Fibroblast of pulmonary artery (primary cell): ENCODE measurements around the gene PLXNA4.
"Not testable (repeated sequence)": the region's sequence is repeated elsewhere in the genome, so short reads cannot be mapped to it uniquely, and the experiment has no call there.

Source experiments
- DNase-seq: peaks from one replicate; pipeline ENCODE4 v3.0.0-alpha.2; 2010; ENCODE audit warnings: low read depth
- H3K4me3 ChIP-seq: replicated peaks from 2 replicates; pipeline ENCODE4 v1.5.1; 2011; ENCODE audit warnings: low read depth, mild to moderate bottlenecking, control low read depth, low read length, moderate library complexity
- CTCF ChIP-seq: IDR thresholded peaks from 2 replicates; pipeline ENCODE4 v1.5.1; 2011; ENCODE audit warnings: mild to moderate bottlenecking, control low read depth, low read length, inconsistent platforms; ENCODE audit errors: missing control alignments

Gene PLXNA4

GRCh38 chr7:132181371-132181770 lies 394.9 kb downstream of the PLXNA4 start:
- no peak for DNase-seq
- no peak for TF ChIP-seq CTCF
- H3K4me3 ChIP-seq = no peak overlapping the region

- no peak overlapping the region for H3K4me3 ChIP-seq
- TF ChIP-seq CTCF = no peak
- no peak for DNase-seq
These were observed 395.8 kb downstream of the PLXNA4 start for GRCh38 chr7:132180481-132180880.

DNA sequence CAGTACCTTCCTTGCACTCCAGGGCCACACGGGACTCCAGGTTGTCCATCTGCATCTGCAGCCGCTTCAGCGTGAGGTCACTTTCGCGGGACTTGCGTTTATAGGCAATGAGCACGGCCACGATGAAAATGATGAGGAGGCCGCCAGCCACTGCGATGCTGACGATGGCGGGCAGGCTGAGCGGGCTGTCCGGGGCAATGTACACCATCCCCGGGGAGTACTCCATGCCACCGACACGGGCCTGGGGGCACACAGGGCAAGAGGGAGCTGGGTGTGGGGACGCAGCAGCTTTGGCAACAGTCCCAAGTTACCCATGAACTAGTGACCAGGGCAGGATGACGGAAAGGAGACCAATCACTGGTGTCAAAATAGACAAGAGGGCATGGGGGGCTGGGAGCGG lies 396.6 kb downstream of the PLXNA4 start:
- H3K4me3 ChIP-seq = no peak overlapping the region
- no peak for DNase-seq
- TF ChIP-seq CTCF = no peak

GRCh38 chr7:132179080-132179430 lies 397.2 kb downstream of the PLXNA4 start:
- H3K4me3 ChIP-seq = no peak overlapping the region
- no peak for DNase-seq
- TF ChIP-seq CTCF = no peak

DNA sequence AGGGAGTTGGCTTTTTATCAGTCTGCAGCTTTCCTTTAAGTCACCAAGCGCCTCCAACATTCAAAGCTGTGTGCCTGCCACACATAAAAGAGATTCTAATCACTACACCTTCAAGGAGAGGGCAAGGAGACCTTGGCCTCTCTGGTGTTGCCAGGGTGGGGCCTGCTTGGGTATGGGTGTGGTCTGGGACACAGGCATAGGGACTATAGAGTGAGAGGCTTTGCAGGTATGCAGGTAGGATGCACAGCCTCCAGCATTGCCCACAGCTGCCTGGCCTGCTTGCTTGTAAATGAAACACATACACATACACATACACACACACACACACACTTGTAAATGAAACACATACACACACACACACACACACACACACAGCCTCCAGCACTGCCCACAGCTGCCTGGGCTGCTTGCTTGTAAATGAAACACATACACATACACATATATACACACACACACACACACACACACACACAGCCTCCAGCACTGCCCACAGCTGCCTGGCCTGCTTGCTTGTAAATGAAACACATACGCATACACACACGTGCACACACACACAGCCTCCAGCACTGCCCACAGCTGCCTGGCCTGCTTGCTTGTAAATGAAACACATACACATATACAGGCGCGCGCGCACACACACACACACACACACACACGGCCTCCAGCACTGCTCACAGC lies 397.7 kb downstream of the PLXNA4 start:
- not testable (repeated sequence) for DNase-seq, H3K4me3 ChIP-seq

- no peak for TF ChIP-seq CTCF
- no peak for DNase-seq
These were observed 398.4 kb downstream of the PLXNA4 start for GRCh38 chr7:132177708-132178401.

DNA sequence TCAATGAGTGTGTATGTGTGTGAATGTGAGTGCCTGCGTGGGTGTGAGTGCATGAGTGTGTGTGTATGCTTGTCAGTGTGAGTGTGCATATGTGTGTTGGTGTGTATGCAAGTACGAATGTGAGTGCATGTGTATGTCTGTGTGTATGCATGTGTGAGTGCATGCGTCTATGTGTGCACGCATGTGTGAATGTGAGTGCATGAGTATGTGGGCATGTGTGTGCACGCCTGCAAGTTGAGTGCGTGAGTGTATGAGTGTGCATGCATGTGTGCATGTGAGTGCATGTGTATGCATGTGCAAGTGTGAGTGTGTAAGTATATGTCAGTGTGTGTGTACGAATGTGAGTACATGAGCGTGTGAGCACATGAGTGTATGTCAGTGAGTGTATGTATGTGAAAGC lies 399.6 kb downstream of the PLXNA4 start:
- no peak for TF ChIP-seq CTCF
- no peak for DNase-seq
- H3K4me3 ChIP-seq = no peak overlapping the region

More at GRCh38 chr7:132177708-132178401, 398.4 kb downstream of the PLXNA4 start:
- no peak overlapping the region for H3K4me3 ChIP-seq
